HG02571 (cell line): ENCODE data around the gene CRELD1.
A peak's percentile ranks its signal among the peaks of the same experiment; 100 is the strongest.

Source experiments
- ATAC-seq: cut with Tn5 transposase; IDR thresholded peaks from one replicate; pipeline ENCODE4 v1.9.1; 2021; ENCODE audit warnings: mild to moderate bottlenecking, moderate library complexity; ENCODE audit not compliant: unreplicated experiment

Gene CRELD1

DNA sequence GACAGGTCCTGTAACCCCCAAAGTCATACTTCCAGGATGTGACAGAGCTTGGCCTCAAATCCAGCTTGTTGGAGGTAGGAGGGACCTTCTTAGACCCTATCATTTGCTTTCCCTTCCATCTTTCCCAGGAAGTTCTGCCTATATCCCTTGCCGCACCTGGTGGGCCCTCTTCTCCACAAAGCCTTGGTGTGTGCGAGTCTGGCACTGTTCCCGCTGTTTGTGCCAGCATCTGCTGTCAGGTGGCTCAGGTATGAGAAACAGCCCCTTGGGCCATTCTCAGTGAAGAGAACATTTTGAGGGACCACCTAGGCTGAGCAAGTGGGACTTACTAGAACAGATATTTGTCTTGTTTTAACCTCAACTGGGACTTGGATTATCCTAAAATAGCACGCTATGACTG lies 29.7 kb upstream of the CRELD1 start:
- no peak for ATAC-seq

DNA sequence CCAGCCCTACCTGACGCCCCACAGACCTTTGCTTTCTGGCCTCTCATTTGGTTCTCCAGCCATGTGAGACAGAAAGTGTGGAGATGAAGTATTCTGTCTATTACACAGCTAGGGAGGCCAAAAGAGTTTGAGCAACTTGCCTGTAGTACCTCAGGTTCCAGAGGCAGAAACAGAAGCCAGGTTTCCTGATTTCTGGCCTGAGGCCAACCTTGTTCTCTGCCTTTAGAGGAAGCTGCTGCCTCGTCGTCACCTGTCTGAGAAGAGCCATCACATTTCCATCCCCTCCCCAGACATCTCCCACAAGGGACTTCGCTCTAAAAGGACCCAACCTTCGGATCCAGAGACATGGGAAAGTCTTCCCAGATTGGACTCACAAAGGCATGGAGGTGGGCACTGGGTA lies 27.2 kb upstream of the CRELD1 start:
- ATAC-seq, result no peak

DNA sequence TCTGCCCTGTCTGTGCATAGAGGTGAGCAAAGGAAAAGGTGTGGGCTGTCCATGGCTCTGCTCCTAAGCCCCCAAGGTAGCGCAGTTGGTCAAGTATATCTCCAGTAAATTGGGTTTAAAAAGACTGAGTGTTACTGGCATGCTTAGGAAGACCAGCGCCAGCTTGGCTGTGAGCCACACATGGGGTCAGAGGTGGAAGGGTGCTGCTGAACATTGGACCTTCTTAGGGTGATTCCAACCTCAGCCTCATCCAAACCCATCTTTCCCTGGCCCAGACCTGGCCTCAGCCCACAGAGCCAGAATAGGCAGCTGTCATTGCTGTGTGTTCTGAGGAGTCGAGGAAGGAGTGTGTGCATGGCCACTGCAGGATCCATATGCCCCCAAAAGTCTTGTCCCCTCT lies 25.3 kb upstream of the CRELD1 start:
- ATAC-seq, result no peak

DNA sequence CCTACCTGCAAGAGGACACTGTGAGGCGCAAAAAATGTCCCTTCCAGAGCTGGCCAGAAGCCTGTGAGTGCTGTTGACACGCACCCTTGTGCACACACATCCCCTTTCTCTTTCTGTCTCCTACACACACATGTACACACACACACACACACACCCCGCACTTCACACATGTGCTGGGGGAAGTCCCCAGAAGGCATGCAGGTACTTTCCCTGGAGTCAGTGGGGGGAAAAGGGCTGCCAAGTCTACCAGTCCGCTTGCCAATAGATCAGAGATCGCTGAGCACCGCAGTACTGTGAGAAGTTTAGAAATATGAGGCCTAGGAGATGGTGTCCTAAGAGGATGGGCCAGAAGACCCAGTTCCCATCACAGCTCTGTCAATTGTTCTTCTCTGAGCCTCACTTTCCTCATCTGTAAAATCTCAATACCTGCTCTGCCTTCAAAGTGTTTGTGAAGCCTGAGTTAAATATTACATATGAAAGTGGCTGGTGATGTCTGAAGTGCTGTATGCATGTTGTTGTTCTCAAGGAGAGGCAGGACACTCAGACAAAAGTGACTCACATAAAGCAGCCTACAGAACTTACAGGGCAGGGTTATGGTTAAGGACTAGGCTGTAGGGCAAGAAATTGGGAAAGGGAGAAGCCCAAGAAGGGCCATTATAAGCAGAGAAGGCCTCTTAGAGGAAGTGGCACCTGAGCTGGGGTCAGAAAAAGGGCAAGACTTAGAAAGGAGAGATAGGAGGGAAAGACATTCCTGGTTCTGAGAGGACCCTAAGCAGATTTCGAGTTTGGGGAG lies 24.2 kb upstream of the CRELD1 start:
- no peak for ATAC-seq

DNA sequence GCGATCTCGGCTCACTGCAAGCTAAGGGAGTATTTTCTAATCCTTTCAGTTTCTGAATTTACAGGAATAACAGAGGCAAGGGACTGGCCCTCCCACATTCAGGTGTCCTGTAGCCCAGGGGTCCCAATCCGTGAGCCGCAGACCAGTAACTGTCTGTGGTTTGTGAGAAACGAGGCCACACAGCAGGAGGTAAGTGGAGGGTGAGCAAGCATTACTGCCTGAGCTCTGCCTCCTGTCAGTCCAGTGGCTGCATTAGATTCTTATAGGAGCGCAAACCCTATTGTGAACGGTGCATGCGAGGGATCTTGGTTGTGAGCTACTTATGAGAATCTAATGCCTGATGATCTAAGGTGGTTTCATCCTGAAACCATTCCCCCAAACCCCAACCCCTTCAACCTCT lies 21.8 kb upstream of the CRELD1 start:
- ATAC-seq, result no peak

DNA sequence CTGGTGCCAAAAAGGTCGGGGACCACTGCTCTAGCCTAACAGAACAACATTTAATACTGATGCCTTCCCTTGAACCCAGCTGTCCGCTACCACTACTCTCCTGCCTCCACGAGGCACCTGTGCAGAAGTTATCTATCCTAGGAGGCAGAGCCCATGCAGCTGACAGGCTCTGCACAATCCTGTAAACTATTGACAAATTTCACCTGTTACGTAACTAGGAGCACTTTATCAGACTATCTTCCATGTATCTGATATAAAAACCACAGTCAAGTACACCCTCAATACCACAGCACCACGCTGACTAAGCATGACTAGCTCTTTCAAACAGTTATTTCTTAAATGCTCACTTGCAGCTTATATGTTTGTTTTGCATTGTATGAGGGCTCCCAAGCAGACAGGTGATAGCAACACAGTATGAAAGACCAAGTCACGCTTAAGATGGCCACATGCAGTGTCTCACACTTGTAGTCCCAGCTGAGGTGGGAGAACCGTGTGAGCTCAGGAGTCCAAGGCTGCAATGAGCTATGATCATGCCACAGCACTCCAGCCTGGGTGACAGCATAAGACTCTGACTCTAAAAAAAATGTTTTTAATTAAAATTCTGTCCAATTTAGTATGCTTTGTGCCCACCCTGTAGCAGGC lies 21.2 kb upstream of the CRELD1 start:
- no peak for ATAC-seq

DNA sequence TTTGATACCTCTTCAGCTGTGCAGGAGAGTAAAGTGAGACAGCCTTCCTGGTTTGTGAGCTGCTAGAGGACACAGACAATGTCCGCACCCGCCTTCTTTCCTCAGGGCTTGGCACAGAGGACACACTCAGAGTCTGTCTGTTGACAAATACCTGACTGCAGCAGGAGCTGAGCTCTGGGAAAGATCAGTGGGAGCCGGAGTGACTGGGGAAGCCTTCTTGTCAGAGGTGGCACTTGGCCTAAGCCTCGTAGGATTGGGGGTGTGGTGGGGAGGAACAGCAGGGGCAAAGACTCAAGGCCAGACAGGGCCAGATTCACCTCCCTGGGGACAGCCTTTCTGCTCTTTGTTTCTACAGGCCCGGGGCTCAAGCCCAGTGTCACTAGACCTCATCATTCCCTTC lies 20.0 kb upstream of the CRELD1 start:
- no peak for ATAC-seq

DNA sequence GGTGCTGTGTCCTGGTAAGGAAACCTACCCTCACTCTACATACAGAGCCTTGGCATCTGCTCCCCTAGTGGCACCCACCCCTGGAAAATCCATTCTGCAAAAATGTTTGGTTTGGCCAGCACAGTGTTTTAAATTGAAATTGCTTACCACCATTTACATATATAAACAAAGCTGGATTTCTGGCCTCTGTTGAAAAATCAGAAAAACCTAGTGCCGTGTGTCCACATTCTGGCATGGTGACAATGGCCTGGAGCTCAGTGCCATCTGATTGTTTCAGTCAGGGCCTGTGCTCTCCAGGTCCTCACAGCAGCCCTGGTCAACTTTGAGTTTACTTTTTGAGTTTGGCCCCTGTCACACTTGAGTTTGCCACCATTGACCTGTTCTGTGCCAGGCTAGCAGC lies 19.6 kb upstream of the CRELD1 start:
- ATAC-seq, result no peak

DNA sequence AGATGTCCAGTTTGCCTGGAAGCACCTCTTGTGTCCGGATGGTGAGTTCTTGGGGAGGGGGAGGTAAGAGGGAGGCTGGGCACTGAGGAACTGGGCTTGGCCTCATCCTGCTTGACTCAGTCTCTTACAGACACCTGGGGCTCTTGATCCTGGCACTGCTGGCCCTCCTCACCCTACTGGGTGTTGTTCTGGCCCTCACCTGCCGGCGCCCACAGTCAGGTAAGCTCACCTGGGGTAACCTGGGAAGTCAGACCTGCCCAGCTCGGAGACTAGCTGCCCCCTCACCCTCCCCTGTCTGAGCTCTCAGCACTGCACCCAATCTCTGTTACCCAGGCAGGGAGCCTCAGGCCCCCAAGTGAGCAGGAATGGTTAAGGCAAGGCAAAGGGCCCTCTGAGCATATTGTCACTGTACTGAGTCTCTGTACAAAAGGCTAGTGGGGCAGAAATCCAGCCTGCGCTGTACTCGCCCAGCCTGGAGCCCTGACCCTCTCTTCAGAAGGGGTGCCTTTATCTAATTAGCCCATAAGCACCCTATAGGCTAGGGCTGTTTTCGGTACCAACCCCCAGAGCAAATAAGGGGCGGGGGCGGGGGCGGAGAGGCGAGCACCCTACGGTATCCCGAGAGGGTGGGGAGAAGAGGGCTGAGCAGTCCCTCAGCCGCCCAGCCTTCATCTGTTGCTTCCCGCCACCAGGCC lies 18.9 kb upstream of the CRELD1 start:
- no peak for ATAC-seq

DNA sequence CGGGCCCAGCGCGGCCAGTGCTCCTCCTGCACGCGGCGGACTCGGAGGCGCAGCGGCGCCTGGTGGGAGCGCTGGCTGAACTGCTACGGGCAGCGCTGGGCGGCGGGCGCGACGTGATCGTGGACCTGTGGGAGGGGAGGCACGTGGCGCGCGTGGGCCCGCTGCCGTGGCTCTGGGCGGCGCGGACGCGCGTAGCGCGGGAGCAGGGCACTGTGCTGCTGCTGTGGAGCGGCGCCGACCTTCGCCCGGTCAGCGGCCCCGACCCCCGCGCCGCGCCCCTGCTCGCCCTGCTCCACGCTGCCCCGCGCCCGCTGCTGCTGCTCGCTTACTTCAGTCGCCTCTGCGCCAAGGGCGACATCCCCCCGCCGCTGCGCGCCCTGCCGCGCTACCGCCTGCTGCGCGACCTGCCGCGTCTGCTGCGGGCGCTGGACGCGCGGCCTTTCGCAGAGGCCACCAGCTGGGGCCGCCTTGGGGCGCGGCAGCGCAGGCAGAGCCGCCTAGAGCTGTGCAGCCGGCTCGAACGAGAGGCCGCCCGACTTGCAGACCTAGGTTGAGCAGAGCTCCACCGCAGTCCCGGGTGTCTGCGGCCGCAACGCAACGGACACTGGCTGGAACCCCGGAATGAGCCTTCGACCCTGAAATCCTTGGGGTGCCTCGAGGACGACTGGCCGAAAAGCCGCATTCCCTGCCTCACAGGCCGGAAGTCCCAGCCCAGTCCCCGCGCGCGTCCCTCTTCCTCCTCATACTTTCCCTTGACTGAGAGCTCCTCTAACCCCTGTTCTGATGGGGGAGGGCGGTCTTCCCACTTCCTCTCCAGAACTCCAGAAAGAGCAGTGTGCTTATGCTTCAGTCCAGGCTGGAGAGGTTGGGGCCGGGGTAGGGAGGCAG lies 18.1 kb upstream of the CRELD1 start:
- no peak for ATAC-seq

DNA sequence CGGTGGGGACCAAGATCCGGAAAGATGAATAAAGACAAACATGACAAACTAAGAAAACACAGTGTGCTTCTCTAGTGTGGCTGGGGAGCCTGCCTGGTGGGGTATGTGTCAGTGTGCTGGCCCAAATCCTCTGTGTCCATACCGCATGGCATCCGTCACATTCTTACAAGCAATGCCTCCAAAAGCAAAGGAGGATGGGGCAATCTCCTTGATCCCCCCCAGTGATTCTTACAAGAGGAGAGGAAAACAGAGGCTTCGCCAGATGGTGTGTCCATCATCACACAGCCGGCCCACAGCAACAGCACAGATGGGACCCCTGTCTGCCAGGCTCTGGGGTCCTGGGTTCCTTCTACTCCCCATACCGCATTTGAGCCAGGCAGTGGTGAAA lies 17.3 kb upstream of the CRELD1 start:
- ATAC-seq, result no peak

DNA sequence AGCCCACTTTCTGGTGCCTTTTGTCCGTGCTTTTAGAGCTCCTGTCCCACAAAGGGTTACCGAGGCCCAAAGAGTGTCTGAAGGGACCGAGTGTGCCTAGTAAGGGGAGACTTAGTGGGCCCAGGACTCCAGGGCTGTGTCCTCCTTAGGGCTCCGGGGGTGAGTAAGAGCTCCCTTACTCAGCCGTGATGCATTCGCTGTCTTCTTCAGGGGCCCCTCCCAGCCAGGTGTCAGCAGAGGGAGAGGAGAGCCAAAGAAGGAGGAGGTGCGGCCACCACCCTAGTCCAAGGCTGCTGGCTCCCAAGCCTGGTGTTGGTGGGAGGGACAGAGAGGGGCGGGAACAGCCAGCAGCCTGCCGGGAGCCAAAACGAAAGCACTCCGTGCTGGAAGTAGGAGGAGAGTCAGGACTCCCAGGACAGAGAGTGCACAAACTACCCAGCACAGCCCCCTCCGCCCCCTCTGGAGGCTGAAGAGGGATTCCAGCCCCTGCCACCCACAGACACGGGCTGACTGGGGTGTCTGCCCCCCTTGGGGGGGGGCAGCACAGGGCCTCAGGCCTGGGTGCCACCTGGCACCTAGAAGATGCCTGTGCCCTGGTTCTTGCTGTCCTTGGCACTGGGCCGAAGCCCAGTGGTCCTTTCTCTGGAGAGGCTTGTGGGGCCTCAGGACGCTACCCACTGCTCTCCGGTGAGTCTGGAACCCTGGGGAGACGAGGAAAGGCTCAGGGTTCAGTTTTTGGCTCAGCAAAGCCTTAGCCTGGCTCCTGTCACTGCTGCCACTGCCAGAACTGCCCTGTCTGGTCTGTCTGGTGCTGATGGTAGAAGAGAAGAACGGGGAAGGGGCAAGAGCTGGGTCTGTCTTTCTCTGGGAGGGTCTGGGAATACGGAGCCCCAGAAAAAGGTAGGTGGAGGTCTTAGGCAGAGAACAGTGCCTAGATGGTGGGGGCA lies 16.6 kb upstream of the CRELD1 start, which contains the start of gene IL17RC:
Gene IL17RC (plus strand): TSS at position 365 of the 947 bp plus-strand sequence. CDS start 218 bp downstream, at position 583.
- no peak for ATAC-seq

DNA sequence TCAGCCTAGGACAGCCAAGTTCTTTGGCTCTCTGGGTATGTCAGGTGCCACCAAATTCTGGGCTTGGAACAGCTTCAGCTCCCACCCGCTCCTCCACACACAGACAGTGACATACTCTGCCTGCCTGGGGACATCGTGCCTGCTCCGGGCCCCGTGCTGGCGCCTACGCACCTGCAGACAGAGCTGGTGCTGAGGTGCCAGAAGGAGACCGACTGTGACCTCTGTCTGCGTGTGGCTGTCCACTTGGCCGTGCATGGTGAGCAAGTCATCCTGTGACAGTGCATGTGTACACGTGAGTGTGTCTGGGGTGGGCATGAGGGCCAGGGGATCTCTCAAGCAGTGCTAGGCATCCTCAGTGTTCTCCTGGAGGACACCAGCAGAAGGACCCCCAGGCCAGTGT lies 15.8 kb upstream of the CRELD1 start:
- no peak for ATAC-seq

DNA sequence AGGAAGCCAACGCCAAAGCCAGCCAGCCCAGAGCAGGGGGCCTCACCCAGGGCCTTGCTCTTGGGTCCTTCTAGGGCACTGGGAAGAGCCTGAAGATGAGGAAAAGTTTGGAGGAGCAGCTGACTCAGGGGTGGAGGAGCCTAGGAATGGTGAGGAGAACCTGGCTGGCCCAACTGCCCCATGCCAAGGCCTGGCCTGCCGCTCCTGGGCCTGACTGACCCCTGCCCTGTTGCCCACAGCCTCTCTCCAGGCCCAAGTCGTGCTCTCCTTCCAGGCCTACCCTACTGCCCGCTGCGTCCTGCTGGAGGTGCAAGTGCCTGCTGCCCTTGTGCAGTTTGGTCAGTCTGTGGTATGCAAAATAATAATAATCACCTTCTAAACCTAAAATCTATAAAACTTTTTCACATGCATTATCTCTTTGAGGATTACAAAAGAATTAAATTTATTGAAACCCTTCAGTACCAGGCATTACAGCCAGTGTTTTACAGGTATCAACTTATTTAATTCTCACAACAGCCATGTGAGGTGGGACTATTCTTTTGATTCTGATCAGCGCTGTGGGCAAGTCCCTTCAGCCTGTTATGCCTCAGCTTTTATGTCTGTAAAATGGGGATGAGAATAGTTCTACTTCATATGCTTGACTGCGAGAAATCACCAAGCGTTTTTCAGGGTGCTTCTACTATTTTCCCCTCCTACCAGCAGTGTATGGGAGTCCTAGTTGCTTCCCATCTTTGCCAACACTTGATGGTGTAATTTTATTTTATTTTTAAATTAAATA lies 15.2 kb upstream of the CRELD1 start:
- no peak for ATAC-seq

DNA sequence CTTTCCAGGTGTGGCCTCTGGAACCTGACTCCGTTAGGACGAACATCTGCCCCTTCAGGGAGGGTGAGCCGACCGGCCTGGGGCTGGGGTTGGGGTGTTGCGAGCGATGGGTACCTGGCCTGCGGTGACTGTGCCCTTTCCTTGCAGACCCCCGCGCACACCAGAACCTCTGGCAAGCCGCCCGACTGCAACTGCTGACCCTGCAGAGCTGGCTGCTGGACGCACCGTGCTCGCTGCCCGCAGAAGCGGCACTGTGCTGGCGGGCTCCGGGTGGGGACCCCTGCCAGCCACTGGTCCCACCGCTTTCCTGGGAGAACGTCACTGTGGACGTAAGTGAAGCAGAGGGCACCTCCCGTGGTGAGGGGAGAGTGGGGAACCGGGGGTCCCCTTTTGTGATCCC lies 5.5 kb upstream of the CRELD1 start:
- no peak for ATAC-seq

DNA sequence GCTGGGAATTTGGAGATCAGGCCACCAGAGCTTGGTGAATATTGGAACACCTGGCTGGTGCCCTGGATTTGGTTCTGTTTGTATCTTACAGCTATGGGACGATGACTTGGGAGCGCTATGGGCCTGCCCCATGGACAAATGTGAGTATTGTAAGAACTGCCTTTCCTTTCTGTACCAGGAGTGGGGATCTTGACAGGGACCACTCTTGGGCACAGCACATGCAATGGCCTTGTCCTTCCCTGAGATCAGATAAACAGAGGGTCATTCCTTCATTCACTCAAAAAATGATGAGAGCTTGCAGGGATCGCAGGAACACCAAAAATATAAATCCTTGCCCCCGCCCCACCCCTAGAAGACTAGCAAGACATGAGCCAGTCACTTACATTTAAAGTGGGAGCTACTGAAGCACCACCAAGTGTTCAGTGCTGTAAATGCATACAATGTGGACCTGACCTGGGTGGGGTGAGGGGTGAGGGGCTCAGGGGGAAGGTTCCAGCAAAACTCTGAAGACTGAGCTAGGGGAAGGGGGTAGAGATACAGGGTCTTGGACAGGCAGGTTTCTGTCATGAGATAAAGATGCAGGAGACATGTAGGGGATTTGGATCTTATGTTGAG lies 2.7 kb upstream of the CRELD1 start:
- no peak for ATAC-seq

DNA sequence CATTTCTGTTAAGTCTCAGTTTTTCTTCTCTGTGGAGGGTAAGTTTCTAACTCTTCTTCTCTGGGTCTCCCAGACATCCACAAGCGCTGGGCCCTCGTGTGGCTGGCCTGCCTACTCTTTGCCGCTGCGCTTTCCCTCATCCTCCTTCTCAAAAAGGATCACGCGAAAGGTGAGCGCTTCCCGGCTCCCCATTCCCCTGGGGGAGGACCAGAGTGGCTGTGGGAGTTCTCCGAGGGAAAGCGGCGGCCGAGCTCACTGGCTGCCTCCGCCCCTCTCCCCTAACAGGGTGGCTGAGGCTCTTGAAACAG lies 1.1 kb upstream of the CRELD1 start:
- no peak for ATAC-seq

DNA sequence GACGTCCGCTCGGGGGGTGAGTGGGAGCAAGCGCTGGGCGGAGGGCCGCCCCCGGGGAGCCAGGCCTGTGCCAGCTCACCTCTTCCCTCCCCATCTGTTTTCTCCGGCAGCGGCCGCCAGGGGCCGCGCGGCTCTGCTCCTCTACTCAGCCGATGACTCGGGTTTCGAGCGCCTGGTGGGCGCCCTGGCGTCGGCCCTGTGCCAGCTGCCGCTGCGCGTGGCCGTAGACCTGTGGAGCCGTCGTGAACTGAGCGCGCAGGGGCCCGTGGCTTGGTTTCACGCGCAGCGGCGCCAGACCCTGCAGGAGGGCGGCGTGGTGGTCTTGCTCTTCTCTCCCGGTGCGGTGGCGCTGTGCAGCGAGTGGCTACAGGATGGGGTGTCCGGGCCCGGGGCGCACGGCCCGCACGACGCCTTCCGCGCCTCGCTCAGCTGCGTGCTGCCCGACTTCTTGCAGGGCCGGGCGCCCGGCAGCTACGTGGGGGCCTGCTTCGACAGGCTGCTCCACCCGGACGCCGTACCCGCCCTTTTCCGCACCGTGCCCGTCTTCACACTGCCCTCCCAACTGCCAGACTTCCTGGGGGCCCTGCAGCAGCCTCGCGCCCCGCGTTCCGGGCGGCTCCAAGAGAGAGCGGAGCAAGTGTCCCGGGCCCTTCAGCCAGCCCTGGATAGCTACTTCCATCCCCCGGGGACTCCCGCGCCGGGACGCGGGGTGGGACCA lies 632 bp upstream of the CRELD1 start:
- peak; percentile 59 for ATAC-seq
